UCSD-AML1 (cell line): Measurements from ENCODE around the gene CT45A3.
"Not testable (repeated sequence)": the region's sequence is repeated elsewhere in the genome, so short reads cannot be mapped to it uniquely, and the experiment has no call there.

Source experiments
- DNase-seq: peaks from one replicate; lab custom pipeline; 2025; ENCODE audit not compliant: unreplicated experiment; lab: John Stamatoyannopoulos, UW

CT45A3 gene, protein sequence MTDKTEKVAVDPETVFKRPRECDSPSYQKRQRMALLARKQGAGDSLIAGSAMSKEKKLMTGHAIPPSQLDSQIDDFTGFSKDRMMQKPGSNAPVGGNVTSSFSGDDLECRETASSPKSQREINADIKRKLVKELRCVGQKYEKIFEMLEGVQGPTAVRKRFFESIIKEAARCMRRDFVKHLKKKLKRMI

DNA sequence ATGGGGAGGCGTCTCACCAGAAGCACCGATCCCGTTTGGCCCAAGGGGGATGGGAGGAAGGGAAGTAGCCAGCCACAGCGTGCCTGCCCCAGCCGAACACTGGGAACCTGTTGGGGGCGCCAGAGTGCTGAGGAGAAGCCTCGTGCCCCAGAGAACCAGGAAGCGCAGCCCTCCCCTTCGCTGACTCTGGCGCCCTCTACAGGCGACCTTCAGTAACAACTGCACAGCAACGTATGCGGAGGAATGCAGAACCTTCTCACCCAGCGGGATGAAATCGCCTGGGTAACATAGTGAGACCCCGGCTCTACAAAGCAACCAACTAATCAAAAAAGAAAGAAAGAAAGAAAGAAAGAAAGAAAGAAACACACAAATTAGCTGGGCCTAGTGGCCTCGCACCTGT lies at the start of gene CT45A3:
Gene CT45A3, minus strand, starts transcription at position 101 of the 400 bp plus-strand sequence. CDS start 3,747 bp downstream, outside the sequence.
- not testable (repeated sequence) for DNase-seq

DNA sequence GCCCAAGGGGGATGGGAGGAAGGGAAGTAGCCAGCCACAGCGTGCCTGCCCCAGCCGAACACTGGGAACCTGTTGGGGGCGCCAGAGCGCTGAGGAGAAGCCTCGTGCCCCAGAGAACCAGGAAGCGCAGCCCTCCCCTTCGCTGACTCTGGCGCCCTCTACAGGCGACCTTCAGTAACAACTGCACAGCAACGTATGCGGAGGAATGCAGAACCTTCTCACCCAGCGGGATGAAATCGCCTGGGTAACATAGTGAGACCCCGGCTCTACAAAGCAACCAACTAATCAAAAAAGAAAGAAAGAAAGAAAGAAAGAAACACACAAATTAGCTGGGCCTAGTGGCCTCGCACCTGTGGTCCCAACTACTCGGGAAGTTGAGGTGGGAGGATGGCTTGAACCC lies 34.7 kb upstream of the CT45A3 start, which contains the start of gene CT45A6:
Gene CT45A6, minus strand, starts transcription at position 101 of the 400 bp plus-strand sequence. CDS start 3,794 bp downstream, outside the sequence.
- not testable (repeated sequence) for DNase-seq

DNA sequence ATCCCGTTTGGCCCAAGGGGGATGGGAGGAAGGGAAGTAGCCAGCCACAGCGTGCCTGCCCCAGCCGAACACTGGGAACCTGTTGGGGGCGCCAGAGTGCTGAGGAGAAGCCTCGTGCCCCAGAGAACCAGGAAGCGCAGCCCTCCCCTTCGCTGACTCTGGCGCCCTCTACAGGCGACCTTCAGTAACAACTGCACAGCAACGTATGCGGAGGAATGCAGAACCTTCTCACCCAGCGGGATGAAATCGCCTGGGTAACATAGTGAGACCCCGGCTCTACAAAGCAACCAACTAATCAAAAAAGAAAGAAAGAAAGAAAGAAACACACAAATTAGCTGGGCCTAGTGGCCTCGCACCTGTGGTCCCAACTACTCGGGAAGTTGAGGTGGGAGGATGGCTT lies 17.4 kb upstream of the CT45A3 start, which contains the start of gene CT45A5:
Gene CT45A5, minus strand, starts transcription at position 101 of the 400 bp plus-strand sequence. CDS start 3,774 bp downstream, outside the sequence.
- not testable (repeated sequence) for DNase-seq

DNA sequence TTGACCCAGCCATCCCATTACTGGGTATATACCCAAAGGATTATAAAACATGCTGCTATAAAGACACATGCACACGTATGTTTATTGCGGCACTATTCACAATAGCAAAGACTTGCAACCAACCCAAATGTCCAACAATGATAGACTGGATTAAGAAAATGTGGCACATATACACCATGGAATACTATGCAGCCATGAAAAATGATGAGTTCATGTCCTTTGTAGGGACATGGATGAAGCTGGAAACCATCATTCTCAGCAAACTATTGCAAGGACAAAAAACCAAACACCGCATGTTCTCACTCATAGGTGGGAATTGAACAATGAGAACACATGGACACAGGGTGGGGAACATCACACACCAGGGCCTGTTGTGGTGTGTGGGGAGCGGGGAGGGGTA lies 23.3 kb downstream of the CT45A3 start:
- not testable (repeated sequence) for DNase-seq

DNA sequence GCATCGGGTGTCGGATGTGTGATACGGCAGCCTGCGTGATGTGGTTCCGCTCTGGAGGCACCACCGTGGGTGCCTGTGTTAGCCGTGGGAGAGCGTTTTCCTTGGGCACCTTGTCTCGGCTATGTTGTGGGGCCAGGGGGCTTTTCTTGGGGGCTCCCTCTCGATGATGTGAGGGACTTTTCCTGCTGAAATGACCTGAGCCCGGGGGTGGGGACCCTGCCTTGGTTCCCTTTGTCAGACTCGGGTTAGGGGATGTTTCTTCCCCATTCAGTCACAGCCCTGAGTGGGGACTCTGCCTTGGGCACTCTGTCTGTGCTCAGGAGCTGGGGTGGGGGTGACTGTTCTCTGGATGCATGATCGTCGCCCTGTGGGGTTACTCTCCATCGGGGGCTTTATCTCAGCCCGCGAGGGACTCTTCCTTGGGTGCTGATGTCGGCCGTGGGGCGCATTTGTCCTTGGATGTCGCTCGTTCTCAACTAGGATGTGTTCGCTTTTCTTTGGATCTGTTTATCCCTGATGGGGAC lies 26.7 kb downstream of the CT45A3 start:
- DNase-seq, result no peak

DNA sequence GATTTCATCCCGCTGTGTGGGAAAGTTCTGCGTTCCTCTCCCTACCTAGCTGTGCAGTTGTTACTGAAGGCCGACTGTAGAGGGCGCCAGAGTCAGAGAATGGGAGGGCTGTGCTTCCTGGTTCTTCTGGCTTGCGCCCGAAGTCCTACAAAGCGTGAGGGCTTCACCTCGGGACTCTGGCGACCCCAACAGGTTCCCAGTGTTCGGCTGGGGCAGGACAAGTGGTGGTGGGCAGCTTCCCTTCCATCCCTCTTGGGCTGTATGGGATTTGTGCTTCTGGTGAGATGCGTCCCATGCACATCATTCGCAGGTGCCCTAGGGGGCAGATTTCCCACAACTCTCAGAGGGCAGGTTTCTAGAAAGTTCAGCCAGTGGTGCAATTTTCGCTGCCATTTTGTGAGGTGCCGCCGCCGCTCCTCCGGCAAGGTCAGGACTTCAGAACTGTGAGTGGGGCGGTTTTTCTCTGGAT lies 27.3 kb downstream of the CT45A3 start:
- DNase-seq, result no peak

DNA sequence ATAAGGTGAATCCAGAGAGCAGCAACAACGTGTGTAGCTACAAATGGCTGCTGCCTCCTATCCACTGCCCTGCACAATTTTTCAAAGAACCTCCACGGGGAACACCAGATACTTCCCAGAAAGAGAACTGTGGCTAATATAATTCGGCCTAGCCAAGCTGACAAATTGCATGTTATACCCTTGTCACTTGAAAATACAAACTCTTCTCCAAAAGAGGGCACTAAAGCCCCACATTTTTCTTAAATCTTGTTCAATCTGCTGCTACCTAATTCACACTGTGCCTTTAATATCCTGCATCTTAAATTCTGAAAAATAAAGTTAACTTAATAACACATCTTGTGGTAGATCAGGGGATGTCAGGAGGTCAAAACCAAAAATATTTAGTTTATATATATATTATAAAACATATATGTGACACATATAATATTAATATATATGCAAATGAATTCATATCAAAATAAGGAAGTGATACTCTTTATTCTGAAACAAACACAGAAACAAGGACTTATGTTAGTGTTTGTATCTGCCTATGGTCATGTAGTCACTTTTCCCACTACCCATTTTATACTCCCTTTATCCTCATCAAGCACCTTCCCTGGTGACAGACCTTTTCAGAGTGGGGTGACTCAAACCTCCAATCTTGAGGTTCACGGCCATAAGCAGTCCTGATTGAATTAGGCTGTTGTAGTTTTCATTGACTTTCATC lies 30.5 kb downstream of the CT45A3 start:
- no peak for DNase-seq

DNA sequence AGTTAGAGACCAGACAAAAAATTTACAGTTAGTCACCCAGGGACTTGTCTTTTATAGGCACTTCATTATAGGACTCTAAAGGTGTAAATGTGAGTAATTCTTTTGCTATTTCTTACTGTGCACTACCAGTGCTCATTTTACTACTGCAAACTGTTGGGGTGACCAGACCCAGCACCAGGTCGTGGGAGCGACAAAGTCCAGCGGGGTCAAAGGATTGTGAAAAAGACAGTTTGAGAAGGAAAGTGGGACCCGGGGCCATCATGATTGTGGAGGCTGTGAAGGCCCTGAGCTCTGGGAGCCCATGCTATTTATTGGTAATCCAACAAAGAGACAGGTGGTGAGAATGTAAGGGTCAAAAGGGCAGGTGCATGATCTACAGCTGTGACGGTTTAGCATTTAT lies 33.3 kb downstream of the CT45A3 start:
- DNase-seq, result not testable (repeated sequence)

DNA sequence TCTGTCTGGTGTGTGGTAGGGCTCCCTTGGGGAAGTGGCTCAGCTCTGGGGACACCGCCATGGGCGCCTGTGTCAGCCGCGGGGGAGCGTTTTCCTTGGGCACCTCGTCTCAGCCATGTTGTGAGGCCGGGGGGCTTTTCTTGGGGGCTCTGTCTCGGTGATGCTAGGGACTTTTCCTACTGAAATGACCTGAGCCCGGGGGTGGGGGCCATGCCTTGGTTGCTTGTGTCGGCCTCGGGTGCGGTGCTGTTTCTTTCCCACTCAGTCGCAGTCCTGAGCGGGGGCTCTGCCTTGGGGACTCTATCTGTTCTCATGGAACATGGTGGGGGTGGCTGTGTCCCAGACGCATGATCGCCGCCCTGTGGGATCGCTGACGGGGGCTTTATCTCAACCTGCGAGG lies 54.2 kb downstream of the CT45A3 start:
- no peak for DNase-seq

DNA sequence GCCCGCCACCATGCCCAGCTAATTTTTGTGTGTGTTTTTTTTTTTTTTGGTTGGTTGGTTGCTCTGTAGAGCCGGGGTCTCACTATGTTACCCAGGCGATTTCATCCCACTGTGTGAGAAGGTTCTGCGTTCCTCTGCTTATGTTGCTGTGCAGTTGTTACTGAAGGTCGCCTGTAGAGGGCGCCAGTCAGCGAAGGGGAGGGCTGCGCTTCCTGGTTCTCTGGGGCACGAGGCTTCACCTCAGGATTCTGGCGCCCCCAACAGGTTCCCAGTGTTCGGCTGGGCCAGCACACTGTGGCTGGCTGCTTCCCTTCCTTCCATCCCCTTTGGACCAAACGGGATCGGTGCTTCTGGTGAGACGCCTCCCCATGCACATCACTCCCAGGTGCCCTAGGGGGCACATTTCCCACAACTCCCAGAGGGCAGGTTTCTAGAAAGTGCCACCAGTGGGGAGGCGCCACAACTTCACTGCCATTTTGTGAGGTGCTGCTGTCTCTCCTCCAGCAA lies 54.8 kb downstream of the CT45A3 start, which contains the start of gene CT45A1:
Gene CT45A1, plus strand, starts transcription at position 457 of the 507 bp plus-strand sequence. CDS start 5,302 bp downstream, outside the sequence.
- not testable (repeated sequence) for DNase-seq
